CD4-positive, alpha-beta T cell (primary cell): ENCODE data around the gene ALK. TPM values are rescaled to one million over a fixed set of nuclear protein-coding genes. Genes with fewer than 3 reads are reported as not detected.

Experiments used
- ATAC-seq: fragments of 200-7000 bp; cut with Tn5 transposase; one replicate; pipeline ENCODE4 v1.10.0; 2022; ENCODE audit warnings: mild to moderate bottlenecking; ENCODE audit not compliant: poor library complexity
- CTCF ChIA-PET: fragments of 350-600 bp; sonication (Branson Sonifier 250); formaldehyde crosslinking; loops from one replicate; lab custom pipeline; 2021; ENCODE audit warnings: antibody characterized with exemption, inconsistent platforms; lab: Charles Lee
- POLR2A ChIA-PET: fragments of 350-600 bp; sonication (Branson Sonifier 250); formaldehyde crosslinking; loops from one replicate; lab custom pipeline; 2021; ENCODE audit warnings: antibody characterized with exemption, inconsistent platforms; lab: Charles Lee
- DNase-seq, 14 experiments: peaks; one replicate each; pipeline ENCODE4 v3.0.0-alpha.2; 2013 to 2020; ENCODE audit warnings: mixed read lengths in 2 of 14
- H3K27ac ChIP-seq, 2 donors: one replicate each; pipeline versions ENCODE4 v1.5.1 to v1.7.0; 2013; ENCODE audit warnings: low read length in 2 of 2, low read depth in 1 of 2, mild to moderate bottlenecking in 1 of 2
- H3K27me3 ChIP-seq, 2 experiments: 1 replicate in 1 of 2; 2 replicates in 1 of 2; pipeline versions ENCODE4 v1.6.1 to v1.7.0; 2013; ENCODE audit warnings: low read length in 2 of 2, control low read depth in 1 of 2, mild to moderate bottlenecking in 1 of 2, moderate library complexity in 1 of 2; ENCODE audit not compliant: insufficient read depth in 2 of 2, control insufficient read depth in 1 of 2
- H3K36me3 ChIP-seq: one replicate; pipeline ENCODE4 v1.6.1; 2013; ENCODE audit warnings: low read length, control low read depth; ENCODE audit not compliant: insufficient read depth
- H3K4me1 ChIP-seq: one replicate; pipeline ENCODE4 v1.6.1; 2013; ENCODE audit warnings: low read length, control low read depth; ENCODE audit not compliant: insufficient read depth
- H3K4me3 ChIP-seq: one replicate; pipeline ENCODE4 v1.5.1; 2013; ENCODE audit warnings: mild to moderate bottlenecking, low read length, moderate library complexity
- H3K9me3 ChIP-seq, 2 experiments: 1 replicate in 1 of 2; 2 replicates in 1 of 2; pipeline versions ENCODE4 v1.6.1 to v1.7.0; 2013; ENCODE audit warnings: low read length in 2 of 2, mild to moderate bottlenecking in 2 of 2, control low read depth in 1 of 2, moderate library complexity in 1 of 2; ENCODE audit not compliant: control insufficient read depth in 1 of 2, insufficient read depth in 1 of 2
- H3K27ac Mint-ChIP-seq: one replicate; pipeline ENCODE4 v1.8.0; 2020; ENCODE audit warnings: mixed read lengths
- H3K27me3 Mint-ChIP-seq: one replicate; pipeline ENCODE4 v1.8.0; 2021; ENCODE audit warnings: mixed read lengths
- H3K36me3 Mint-ChIP-seq: one replicate; pipeline ENCODE4 v1.8.0; 2021; ENCODE audit warnings: low read depth, mixed read lengths
- H3K4me1 Mint-ChIP-seq: one replicate; pipeline ENCODE4 v1.8.0; 2021; ENCODE audit warnings: low read depth, mixed read lengths
- H3K4me3 Mint-ChIP-seq: one replicate; pipeline ENCODE4 v1.8.0; 2020; ENCODE audit warnings: mild to moderate bottlenecking, mixed read lengths
- H3K9me3 Mint-ChIP-seq: one replicate; pipeline ENCODE4 v1.8.0; 2020; ENCODE audit warnings: mixed read lengths
- intact Hi-C, 2 experiments: fragments of 100-400 bp; cut with DNase I in 1 of 2; cut with micrococcal nuclease in 1 of 2; formaldehyde crosslinking; loops; one replicate each; pipeline versions ENCODE4 v1.15.1 to v1.9.0; 2023 to 2025; cut with DNase I, micrococcal nuclease
- total RNA-seq, 174 experiments: library from RNA in 2 of 174; stranded (reverse) in 2 of 174; gene quantifications; one replicate each; pipeline ENCODE4 v1.2.3 and lab custom pipeline; 2021 to 2026
- TF ChIP-seq, protein P1 (sequence below): fragments of 200-600 bp; IDR thresholded peaks from one replicate; pipeline ENCODE4 v1.8.0; 2022; ENCODE audit warnings: antibody characterized with exemption, mild to moderate bottlenecking

Gene ALK
- total RNA-seq, 2 experiments from 2014 or later: not detected

DNA sequence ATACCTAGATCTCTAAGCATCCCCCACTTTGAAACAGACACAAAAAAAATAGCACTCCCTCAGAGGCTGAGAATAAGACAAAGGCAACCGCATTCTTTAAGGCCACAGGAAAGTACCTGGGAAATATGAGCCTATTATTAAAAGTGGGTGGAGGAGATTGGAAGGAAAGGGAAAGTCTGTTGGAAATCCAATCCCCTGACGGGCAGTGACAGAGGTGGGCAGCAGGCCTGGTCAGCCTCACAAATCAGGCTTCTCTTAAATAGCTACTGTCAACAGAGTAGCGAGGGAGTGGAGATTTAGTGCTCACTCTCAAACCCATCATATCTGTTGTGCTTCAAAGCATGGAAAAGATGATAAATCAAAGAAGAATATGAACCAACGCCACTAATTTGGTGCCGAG, 324.4 kb downstream of the ALK start:
- Mint-ChIP-seq H3K4me3 (no peak overlapping the region), H3K36me3 (no peaks in the 10 kb centered on the region), H3K4me1 (no peaks in the 10 kb centered on the region), H3K27me3 (peaks cover 8% of the 10 kb centered on the region), H3K9me3 (no peaks in the 10 kb centered on the region), H3K27ac (no peak overlapping the region)
- CTCF ChIA-PET: no interaction called here
- Histone ChIP-seq H3K27ac (no peak overlapping the region), H3K9me3 (no peaks in the 10 kb centered on the region), H3K4me3 (no peak overlapping the region), H3K4me1 (no peaks in the 10 kb centered on the region), H3K27me3 (no peaks in the 10 kb centered on the region), H3K36me3 (no peaks in the 10 kb centered on the region)
- POLR2A ChIA-PET: no interaction called here
- intact Hi-C loops: no loop called here
- TF ChIP-seq, protein P1, sequence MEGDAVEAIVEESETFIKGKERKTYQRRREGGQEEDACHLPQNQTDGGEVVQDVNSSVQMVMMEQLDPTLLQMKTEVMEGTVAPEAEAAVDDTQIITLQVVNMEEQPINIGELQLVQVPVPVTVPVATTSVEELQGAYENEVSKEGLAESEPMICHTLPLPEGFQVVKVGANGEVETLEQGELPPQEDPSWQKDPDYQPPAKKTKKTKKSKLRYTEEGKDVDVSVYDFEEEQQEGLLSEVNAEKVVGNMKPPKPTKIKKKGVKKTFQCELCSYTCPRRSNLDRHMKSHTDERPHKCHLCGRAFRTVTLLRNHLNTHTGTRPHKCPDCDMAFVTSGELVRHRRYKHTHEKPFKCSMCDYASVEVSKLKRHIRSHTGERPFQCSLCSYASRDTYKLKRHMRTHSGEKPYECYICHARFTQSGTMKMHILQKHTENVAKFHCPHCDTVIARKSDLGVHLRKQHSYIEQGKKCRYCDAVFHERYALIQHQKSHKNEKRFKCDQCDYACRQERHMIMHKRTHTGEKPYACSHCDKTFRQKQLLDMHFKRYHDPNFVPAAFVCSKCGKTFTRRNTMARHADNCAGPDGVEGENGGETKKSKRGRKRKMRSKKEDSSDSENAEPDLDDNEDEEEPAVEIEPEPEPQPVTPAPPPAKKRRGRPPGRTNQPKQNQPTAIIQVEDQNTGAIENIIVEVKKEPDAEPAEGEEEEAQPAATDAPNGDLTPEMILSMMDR: no peak
- DNase-seq (no peak), ATAC-seq (no peak)

DNA sequence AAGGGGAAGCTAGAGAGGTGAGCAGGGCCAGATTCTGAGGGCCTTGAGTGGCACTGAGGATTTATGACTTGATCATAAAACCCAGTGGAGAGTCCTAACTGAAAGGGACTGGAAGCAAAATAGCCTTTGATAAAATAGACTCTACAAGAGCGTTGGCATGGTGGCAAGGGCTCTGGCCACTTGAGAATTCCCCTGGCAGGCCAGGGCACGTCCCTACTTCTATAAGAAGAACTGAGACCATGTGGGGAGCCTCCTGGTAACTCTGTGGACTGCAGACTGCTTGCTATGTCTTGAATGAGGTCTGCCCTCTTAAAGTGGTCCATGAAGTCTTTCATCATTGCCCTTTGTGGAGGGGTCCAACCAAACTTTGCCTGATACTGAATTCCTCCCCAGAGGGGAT, 324.8 kb downstream of the ALK start:
- ATAC-seq (no peak), DNase-seq (no peak)
- ChIA-PET POLR2A (no interaction called here), CTCF (no interaction called here)
- intact Hi-C loops: no loop called here
- Histone ChIP-seq H3K9me3 (no peaks in the 10 kb centered on the region), H3K4me1 (no peaks in the 10 kb centered on the region), H3K27me3 (no peaks in the 10 kb centered on the region), H3K36me3 (no peaks in the 10 kb centered on the region), H3K27ac (no peak overlapping the region), H3K4me3 (no peak overlapping the region)
- TF ChIP-seq, protein P1: no peak
- H3K4me3 Mint-ChIP-seq: no peak overlapping the region
- H3K36me3 Mint-ChIP-seq: no peaks in the 10 kb centered on the region
- peaks cover 8% of the 10 kb centered on the region for H3K27me3 Mint-ChIP-seq
- no peak overlapping the region for H3K27ac Mint-ChIP-seq
- no peaks in the 10 kb centered on the region for H3K9me3 Mint-ChIP-seq
- H3K4me1 Mint-ChIP-seq: no peaks in the 10 kb centered on the region

DNA sequence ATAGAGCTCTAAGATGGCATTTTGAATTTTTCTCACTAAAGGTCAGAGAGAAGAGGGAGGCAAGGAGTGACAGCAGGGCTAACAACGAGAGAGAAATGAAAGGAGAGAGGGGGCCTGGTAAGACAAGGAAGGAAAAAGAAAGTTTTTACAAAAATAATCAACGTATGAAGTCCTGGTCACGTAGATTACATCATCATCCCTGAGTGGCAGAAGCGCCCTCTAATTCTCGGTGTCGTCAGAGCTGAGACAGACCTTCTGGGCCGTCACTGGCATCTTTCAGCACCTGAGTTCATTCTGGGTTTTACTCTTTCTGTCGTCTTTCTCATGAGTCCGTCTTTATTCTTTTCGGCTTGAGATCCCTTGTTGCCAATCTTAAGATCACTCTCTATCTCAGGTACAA, 329.8 kb downstream of the ALK start:
- no peak overlapping the region for H3K27ac ChIP-seq
- no peaks in the 10 kb centered on the region for H3K36me3 ChIP-seq
- H3K9me3 ChIP-seq: no peaks in the 10 kb centered on the region
- no peaks in the 10 kb centered on the region for H3K27me3 ChIP-seq
- TF ChIP-seq, protein P1: no peak
- H3K27ac Mint-ChIP-seq: no peak overlapping the region
- H3K4me1 Mint-ChIP-seq: no peaks in the 10 kb centered on the region
- no peaks in the 10 kb centered on the region for H3K9me3 Mint-ChIP-seq
- no peak overlapping the region for H3K4me3 ChIP-seq
- ChIA-PET CTCF (no interaction called here), POLR2A (no interaction called here)
- no peaks in the 10 kb centered on the region for H3K36me3 Mint-ChIP-seq
- intact Hi-C loops: no loop called here
- ATAC-seq: no peak
- no peaks in the 10 kb centered on the region for H3K4me1 ChIP-seq
- no peak overlapping the region for H3K4me3 Mint-ChIP-seq
- H3K27me3 Mint-ChIP-seq: peaks cover 8% of the 10 kb centered on the region
- DNase-seq: no peak
